IPS-18c (cell line): ENCODE measurements around the gene CBFB.
A peak's percentile ranks its signal among the peaks of the same experiment; 100 is the strongest.
"Not testable (repeated sequence)": the region's sequence is repeated elsewhere in the genome, so short reads cannot be mapped to it uniquely, and the experiment has no call there.

Source experiments
- H3K4me3 ChIP-seq: 2 replicates; pipeline ENCODE4 v1.7.0; 2013; ENCODE audit warnings: low read depth, mild to moderate bottlenecking, low read length, moderate library complexity; ENCODE audit not compliant: insufficient read depth
- H3K9me3 ChIP-seq: one replicate; pipeline ENCODE4 v1.6.1; 2013; ENCODE audit warnings: mild to moderate bottlenecking, low read length, moderate library complexity; ENCODE audit not compliant: control insufficient read depth, insufficient read depth

CBFB gene

GRCh38 chr16:67029254-67030096, 526 bp downstream of the CBFB start:
- Histone ChIP-seq H3K9me3 (peaks cover 3% of the 10 kb centered on the region), H3K4me3 (peak overlapping the region; percentile 81)

DNA sequence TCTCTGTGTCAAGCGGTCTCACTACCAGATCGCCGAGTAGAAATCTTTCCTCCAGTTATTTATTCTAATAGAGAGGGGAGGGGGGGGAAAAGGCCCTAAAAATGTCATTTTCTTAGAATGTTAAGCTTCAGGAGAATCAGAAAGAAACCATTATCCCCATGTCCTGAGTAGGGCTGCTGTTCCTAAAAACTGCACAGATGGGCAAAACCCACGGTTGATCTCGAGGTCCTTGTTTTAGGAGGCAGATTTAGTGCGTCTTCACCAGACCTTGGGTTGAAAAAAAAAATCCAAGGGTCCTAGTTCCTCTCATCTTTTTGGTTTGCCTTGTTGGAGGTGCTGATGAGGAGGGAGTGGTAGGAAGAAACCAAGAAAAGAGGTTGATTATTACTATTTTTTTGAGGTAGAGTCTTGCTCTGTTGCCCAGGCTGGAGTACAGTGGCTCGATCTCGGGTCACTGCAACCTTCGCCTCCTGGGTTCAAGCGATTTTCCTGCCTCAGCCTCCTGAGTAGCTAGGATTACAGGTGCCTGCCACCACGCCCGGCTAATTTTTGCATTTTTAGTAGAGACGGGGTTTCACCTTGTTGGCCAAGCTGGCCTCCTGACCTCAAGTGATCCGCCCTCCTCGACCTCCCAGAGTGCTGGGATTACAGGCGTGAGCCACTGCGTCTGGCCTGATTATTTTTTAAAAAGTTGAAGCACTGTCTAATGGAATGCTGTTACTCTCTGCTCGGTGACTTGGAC, 1.4 kb downstream of the CBFB start:
- Histone ChIP-seq H3K4me3 (peak overlapping the region; percentile 81), H3K9me3 (peaks cover 3% of the 10 kb centered on the region)

DNA sequence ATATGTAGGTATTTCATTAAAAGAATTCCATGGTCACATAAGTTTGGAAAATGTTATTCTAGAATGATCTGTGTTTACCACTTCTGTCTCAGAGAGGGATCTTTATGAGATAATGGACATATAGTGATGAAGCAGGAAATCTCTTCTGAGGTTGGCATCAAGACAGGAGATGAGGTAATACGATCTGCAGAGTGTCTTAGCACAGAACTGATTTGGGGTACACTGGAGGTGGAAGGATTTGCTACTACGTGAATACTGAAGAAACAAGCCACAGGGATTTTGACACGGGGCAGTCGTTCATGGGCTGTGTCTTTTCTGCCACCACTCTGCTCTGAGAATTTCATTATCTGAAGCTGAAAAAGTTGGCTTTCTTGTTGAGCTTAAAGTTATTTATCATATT, 5.5 kb downstream of the CBFB start:
- no peak overlapping the region for H3K4me3 ChIP-seq
- peaks cover 2% of the 10 kb centered on the region for H3K9me3 ChIP-seq

GRCh38 chr16:67035364-67035763, 6.4 kb downstream of the CBFB start:
- Histone ChIP-seq H3K9me3 (peaks cover 2% of the 10 kb centered on the region), H3K4me3 (no peak overlapping the region)

GRCh38 chr16:67036323-67036741, 7.4 kb downstream of the CBFB start:
- peaks cover 2% of the 10 kb centered on the region for H3K9me3 ChIP-seq
- no peak overlapping the region for H3K4me3 ChIP-seq

DNA sequence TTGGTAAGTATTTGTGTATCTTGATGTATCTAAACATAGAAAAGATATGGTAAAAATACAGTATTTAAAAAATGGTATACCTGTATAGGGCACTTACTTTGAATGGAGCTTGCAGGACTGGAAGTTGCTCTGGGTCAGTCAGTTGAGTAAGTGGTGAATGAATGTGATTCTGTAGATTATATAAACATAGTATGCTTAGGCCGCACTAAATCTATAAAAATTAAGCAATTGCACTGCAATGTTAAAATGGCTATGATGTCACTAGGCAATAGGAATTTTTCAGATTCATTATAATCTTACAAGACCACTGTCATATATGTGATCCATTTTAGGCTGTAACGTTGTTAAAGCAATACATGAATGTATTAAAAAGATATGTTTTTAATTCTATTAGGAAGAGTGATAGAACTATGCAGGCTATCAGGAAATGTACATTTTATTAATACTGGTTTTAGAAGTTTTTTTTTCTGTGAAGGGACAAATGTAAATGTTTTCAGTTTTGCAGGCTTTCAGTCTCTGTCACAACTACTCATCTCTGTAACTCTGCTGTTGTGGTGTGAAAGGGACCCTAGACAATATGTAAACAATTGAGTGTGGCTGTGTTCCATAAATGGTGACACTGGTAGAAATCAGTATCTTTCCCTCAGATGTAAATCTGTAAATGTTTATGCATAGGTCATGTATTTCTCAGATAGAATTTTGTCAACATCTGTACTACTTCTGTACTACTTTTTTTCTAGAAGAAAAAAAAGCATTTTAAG, 10.5 kb downstream of the CBFB start:
- Histone ChIP-seq H3K9me3 (peaks cover 2% of the 10 kb centered on the region), H3K4me3 (no peak overlapping the region)

DNA sequence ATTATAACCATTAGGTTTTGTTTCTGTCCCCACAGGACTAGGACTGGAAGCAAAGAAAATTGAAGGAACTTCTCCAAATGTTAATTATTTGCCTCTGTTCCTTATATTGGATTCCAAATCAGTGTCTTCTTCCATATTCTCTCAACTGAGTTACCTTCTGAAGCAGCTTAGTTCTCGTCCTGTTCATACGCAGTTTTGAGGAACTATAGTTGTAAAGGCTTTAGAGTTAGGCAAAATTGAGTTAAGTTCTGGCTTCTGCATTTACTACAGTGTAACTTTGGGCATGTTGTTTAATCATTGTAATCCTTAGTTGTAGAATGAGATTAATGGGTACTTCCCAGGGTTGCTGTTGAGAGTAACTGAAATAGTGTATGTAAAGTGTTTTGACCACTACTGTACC, 11.2 kb downstream of the CBFB start:
- H3K4me3 ChIP-seq: no peak overlapping the region
- H3K9me3 ChIP-seq: peaks cover 2% of the 10 kb centered on the region

DNA sequence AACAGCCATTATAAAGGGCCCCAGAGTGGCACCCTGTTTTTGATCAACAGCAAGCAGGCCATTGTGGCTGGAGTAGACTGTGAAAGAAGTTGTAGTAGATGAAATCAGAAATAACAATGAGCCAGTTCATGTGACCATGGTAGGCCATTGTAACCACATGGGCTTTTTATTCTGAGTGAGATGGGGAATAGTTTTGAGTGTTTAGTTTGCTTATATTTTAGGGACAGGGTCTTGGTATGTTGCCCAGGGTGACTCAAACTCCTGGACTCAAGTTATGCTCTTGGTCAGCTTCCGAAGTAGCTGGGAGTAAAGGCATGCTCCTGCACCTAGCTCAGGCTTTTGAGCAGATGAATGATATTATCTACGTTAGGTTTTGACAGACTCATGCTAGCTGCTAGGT, 12.0 kb downstream of the CBFB start:
- Histone ChIP-seq H3K4me3 (no peak overlapping the region), H3K9me3 (peaks cover 2% of the 10 kb centered on the region)

DNA sequence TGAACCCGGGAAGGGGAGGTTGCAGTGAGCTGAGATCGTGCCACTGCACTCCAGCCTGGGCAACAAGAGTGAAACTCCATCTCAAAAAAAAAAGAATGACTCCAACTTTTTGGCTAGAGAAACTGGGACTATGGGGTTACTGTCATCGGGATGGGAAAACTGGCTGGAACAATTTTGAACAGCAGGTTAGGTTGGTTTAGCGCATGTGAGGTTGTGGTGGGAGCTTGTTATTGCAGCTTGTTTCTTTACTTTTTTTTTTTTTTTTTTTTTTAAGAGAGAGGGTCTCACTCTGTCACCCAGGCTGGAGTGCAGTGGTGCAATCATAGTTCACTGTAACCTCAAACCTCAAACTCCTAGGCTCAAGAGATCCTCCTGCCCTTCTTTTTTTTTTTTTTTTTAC, 12.6 kb downstream of the CBFB start:
- H3K9me3 ChIP-seq, H3K4me3 ChIP-seq: not testable (repeated sequence)

GRCh38 chr16:67043420-67043819, 14.5 kb downstream of the CBFB start:
- H3K4me3 ChIP-seq: no peak overlapping the region
- no peaks in the 10 kb centered on the region for H3K9me3 ChIP-seq

DNA sequence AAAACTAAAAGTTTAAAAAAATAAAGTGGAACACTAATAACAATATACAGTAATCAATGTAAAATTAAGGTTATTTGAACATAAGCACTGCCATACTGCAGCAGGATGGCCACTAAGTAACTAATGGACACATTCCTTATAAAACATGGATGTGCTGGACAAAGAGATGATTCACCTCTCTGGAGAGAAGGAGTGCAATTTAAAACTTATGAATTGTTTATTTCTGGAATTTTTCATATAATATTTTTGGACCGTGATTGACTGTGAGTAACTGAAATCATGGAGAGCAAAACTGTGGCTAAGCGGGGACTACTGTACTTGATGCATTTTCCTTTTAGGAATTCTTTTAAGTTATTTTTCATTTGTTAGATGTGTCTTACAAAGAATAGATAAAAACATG, 21.8 kb downstream of the CBFB start:
- Histone ChIP-seq H3K4me3 (no peak overlapping the region), H3K9me3 (no peaks in the 10 kb centered on the region)

- H3K4me3 ChIP-seq: no peak overlapping the region
- H3K9me3 ChIP-seq: no peaks in the 10 kb centered on the region
These were observed 23.4 kb downstream of the CBFB start for GRCh38 chr16:67052399-67052798.

GRCh38 chr16:67053767-67054334, 24.9 kb downstream of the CBFB start:
- H3K4me3 ChIP-seq: no peak overlapping the region
- H3K9me3 ChIP-seq: no peaks in the 10 kb centered on the region

DNA sequence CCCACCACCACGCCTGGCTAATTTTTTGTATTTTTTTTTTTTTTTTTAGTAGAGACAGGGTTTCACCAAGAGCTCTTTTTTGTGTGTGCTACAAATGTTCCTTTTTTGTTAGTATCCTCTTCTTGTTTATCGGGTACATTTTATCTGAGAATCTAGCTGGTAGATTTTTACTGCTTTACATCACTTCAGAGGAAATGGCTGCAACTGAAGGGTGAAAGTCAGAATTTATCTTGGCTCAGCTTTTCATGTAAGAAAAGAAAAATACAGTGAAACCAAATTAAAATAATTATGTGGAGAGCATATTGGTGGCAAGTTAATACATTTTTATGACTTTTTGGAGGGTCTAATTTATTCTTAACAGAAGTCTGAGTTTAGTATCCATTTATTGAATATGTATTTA, 26.0 kb downstream of the CBFB start:
- Histone ChIP-seq H3K9me3 (no peaks in the 10 kb centered on the region), H3K4me3 (no peak overlapping the region)

GRCh38 chr16:67055712-67056487, 27.0 kb downstream of the CBFB start:
- Histone ChIP-seq H3K4me3 (no peak overlapping the region), H3K9me3 (no peaks in the 10 kb centered on the region)

DNA sequence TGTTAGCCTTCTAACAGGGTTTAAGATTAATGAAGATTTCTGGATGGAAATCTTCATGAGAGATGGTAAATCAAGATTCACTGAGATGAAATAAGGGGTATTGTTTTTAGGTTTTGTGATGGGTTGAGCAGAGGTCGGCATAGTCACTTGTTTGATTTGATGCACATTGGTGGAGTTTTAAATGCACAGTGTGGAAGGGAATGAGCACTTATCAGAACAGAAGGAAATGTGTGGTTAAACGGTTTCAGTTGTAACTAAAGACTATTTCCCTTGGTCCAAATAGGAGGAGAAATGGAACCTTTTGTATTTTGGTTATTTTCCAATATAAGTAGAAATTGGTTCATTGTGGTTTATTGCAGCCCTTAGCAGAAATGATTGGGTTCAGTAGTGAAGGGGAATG, 34.1 kb downstream of the CBFB start:
- no peak overlapping the region for H3K4me3 ChIP-seq
- no peaks in the 10 kb centered on the region for H3K9me3 ChIP-seq

DNA sequence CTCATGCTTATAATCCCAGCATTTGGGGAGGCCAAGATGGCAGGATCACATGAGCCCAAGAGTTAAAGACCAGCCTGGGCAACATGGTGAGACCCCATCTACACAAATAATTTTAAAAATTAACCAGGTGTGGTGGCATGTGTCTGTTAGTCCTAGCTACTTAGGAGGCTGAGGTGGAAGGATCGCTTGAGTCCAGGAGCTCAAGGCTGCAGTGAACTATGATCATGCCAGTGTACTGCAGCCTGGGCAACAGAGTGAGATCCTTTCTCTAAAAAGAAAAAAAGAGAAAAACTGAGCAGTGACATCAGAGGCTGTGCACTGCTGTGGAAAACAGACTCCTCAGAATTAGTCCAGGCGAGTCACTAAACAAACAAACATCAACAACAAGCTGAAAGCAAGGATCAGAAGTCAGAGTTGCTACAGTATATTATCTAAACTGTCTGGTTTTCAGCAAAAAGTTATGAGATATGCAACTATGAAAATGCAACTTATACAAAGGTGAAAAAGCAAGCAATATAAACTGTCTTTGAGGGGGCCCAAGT, 39.3 kb downstream of the CBFB start:
- Histone ChIP-seq H3K9me3 (no peaks in the 10 kb centered on the region), H3K4me3 (no peak overlapping the region)
